Stimulated activated CD4-positive, alpha-beta T cell treated with anti-CD3 and anti-CD28 coated beads, Interleukin-4, amount 100 ng/mL, for 24 hours (primary cell): ENCODE results near the gene RIMOC1.
"Not testable (repeated sequence)": the region's sequence is repeated elsewhere in the genome, so short reads cannot be mapped to it uniquely, and the experiment has no call there.

Experiments used
- DNase-seq: peaks from one replicate; pipeline ENCODE4 v3.0.0-alpha.2; 2020

Gene RIMOC1

DNA sequence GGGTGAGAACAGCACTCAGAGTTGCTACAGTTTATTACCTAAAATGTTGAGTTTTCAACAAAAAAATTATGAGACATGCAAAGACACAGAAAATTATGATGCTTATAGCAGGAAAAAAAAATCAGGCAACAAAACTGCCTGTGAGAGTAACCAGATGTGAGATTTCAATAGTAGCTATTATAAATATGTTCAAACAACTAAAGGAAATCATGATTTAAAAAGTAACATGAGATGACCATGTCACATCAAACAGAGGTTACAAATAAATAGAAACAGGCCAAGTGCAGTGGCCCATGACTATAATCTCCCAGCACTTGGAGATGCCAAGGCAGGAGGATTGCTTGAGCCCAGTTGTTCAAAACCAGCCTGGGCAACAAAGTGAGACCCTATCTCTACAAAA, 12.1 kb upstream of the RIMOC1 start:
- no peak for DNase-seq

- no peak for DNase-seq
These were observed 10.9 kb upstream of the RIMOC1 start for GRCh38 chr5:41893074-41893851.

DNA sequence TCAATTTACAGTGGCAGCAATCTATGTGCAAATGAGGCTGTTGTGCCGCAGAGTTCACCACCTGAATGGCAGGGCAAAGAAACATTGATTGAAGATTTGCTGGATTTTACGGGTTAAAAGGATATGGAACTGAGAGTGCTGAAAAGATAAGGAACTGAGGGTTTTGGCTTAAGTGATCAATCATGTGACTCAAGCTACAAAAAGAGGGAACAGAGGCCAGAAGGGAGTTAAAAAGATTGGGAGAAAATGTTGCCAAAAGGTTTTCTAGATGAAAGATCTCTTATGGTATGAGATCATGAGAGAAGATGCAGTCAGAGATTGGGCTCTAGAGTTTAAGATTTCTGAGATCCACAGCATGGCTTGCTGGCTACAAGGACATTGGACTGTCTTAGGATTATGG, 7.9 kb upstream of the RIMOC1 start:
- DNase-seq = no peak

GRCh38 chr5:41903382-41903891, 707 bp upstream of the RIMOC1 start:
- no peak for DNase-seq

DNA sequence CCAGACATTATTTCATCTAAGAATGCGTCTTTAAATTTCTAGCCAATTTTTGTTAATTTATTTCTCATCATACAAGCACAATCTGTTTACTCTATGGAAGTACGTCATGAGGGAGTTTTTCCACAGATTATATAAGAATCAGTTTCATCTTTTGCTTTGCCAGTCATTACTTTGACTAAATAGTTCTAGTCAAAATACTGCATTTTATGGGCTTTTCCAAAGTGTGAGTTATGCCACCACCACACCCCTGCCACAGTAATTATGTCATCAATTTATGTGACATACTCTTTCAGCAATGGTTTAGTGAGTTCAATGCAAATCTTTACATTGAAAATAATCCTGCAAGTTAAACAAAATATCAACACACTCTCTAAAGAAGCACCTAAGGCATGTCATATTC, 2.0 kb downstream of the RIMOC1 start:
- DNase-seq = no peak

- no peak for DNase-seq
These were observed 4.4 kb downstream of the RIMOC1 start for GRCh38 chr5:41908374-41909079.

DNA sequence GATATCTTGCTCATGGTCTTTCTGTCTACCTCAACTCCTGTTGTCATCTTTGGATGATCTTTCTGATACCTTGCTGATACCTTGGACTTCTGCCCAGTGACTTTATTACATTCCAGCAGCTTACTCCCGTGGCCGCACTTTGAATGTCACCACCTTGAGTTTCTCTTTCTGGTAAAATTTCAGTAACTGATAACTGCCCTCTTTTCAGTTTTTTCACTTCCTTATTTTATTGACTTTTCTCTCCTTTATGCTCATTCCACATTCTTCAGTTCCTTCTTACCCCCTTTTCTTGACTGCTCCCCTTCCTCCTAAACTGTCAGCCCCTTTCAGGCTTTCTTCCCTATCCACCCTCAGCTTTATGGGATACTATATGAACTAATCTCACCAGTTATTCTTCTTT, 14.0 kb downstream of the RIMOC1 start:
- DNase-seq = no peak

- no peak for DNase-seq
These were observed 17.0 kb downstream of the RIMOC1 start for GRCh38 chr5:41921166-41921565.

DNA sequence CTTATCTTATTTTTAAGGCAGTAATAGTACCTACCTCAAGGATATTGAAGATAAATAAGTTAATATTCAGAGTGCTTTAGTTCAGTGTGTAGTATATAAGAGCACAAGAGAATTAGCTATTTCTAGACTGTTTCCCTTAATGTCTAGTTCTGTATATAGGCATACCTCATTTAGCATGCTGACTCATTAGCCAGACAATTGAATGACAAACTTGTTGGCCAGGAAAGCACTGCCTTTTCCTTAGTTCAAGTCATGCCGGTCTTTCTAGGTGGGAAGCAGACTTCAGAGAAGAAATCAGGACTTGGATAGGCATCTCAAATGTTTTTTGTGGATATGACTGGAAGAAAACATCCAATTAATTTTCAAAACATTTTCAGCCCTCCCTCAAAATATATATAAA, 17.7 kb downstream of the RIMOC1 start:
- DNase-seq = no peak

DNA sequence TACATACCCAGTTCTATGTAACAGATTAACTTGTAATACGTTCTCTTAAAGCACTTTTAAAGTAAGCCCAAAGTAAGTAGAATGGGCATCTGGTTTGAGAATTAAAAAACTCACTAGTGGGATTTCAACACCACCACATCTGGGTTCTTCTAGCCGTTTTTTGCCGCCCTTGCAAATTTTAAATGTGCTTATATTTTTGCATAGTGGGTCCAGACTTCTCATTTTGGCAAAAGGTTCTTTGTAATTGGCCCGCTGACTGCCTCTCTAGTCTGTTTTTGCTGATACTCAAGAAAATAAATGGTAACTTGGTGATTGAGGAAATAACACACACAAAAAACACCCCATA, 20.4 kb downstream of the RIMOC1 start:
- DNase-seq = no peak

GRCh38 chr5:41924872-41925554, 20.9 kb downstream of the RIMOC1 start, which contains the start of gene FBXO4:
Gene FBXO4, plus strand, starts transcription at chr5:41925281. Its CDS starts 29 bp downstream, at chr5:41925310.
- peak; percentile 88 for DNase-seq

GRCh38 chr5:41925555-41925951, 21.4 kb downstream of the RIMOC1 start:
- peak; percentile 25 for DNase-seq

- no peak for DNase-seq
These were observed 23.5 kb downstream of the RIMOC1 start for GRCh38 chr5:41927604-41928003.

DNA sequence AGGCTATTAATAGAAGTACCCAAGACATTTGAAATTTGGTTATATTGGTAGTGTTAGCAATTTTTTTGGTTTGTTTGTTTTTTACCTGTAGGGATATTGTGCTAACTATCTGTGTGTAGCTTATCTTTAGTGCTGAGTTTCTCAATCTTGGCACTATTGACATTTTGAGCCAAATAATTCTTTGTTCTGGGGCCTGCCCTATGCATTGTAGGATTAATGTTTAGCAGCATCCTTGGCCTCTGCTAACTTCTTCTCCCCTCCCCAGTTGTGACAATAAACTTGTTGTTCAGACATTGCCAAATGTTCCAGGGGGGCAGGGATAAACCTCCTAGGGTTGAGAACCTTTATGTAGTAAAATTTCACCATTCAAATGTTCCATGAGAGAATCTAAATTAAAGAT, 24.9 kb downstream of the RIMOC1 start:
- DNase-seq = no peak

DNA sequence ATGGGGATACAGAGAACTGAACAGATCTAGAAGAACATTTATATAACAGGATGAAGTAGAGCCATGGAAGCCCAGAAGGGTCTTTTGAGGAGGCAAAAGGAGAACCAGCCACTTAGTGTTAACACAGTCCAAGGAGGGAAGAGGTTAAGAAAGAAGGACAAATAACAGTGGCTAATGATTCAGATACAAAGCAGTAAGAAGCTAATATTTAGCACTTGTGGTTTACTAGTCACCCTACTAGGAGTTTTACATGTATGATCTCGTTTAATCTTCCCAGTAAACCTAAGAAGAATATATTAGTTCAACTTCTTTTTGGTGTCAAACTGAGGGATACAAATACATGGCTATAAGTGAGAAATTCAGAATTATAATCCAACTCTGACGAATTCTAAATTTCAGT, 28.6 kb downstream of the RIMOC1 start:
- no peak for DNase-seq

GRCh38 chr5:41935544-41935943, 31.4 kb downstream of the RIMOC1 start:
- no peak for DNase-seq

- DNase-seq = no peak
These were observed 36.5 kb downstream of the RIMOC1 start for GRCh38 chr5:41940641-41941040.

- not testable (repeated sequence) for DNase-seq
These were observed 41.3 kb downstream of the RIMOC1 start for GRCh38 chr5:41945332-41945955.

GRCh38 chr5:41951224-41951623, 47.1 kb downstream of the RIMOC1 start:
- DNase-seq = no peak
